ENCODE results near the gene ZNF316. TPM values are rescaled to one million over a fixed set of nuclear protein-coding genes. Genes with fewer than 3 reads are reported as not detected.

ZNF316 gene
- 10 to 100 TPM; 15.7 to 20.8 TPM for total RNA-seq

DNA sequence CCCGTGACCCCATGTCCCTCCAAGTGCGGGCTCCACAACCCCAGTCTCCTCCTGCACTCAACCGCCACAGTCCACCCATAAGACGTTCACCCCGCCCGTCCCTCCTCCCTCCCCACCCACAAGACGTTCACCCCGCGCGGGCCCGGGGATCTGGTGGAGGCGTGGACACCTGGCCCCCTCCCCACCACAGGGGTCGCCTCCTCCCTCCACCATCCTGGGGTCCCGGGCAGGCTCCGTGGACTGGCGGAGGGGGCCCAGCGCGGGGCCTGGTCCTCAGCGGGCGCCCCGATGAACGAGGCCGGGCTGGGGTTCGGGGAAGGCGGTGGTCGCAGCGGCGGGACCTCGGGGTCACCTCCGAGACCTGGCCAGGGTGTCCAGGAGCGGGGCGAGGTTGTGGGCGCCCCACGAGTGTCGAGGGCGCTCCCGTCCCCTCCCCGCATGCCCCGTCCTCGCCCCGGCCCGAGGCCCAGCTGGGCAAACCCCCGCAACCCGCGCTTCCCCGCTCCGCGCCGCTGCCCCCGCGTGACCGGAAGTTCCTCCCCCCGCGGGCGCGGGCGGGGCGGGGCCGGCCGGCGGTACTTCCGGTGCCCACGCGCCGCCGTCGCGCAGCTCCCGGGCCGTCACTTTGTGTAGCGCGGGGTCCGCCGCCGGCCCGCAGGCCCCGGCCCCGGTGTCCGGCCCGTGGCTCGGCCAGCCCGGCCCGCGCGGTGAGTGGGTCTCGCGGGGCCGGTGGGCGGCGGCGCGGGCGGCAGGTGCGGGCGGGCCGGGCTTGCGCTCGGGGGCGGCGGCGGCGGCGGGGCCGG is at the start of gene ZNF316:
Gene ZNF316 (plus strand): TSS at position 578 of the 803 bp plus-strand sequence. CDS start 5,092 bp downstream, outside the sequence.
- intact Hi-C loops (cut with DNase I, micrococcal nuclease): loop anchor here in 1 of 2 experiments (1.0 to 10.0 kb wide), 4 partner anchors 47 to 928 kb away; partner anchors contain the start of genes INTS15, MIOS, ZDHHC4 and ZNF12
- peaks cover 28% of the 10 kb centered on the region for H3K36me3 Mint-ChIP-seq (ENCODE audit: low read depth)
- peak within 1 kb of the TSS; percentile 81 for H3K4me3 Mint-ChIP-seq
- H3K4me1 Mint-ChIP-seq: peaks cover 26% of the 10 kb centered on the region
- peak within 1 kb of the TSS; percentile 84 for H3K27ac Mint-ChIP-seq
- no peaks in the 10 kb centered on the region for H3K27me3 Mint-ChIP-seq
- ChIA-PET POLR2A (no interaction called here), CTCF (interaction anchor here (0.6 kb wide), 1 partner anchor 59 kb away, joined by 3 read pairs; no protein-coding TSS in a partner anchor)
- peak; percentile 48 for ATAC-seq
- peaks cover 3% of the 10 kb centered on the region for H3K9me3 Mint-ChIP-seq (ENCODE audit: low read depth)
- peak; percentile 71 for DNase-seq

DNA sequence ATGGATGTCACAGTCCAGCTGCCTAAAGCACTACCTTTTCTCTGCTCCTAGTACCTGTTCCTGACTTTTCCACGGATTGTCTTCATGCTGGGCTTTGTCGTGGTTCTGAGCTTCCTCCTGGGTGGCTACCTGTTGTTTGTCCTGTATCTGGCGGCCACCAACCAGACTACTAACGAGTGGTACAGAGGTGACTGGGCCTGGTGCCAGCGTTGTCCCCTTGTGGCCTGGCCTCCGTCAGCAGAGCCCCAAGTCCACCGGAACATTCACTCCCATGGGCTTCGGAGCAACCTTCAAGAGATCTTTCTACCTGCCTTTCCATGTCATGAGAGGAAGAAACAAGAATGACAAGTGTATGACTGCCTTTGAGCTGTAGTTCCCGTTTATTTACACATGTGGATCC is 48.6 kb upstream of the ZNF316 start:
- H3K4me3 Mint-ChIP-seq: peak overlapping the region; percentile 27
- H3K27ac Mint-ChIP-seq: no peak overlapping the region
- H3K9me3 Mint-ChIP-seq (ENCODE audit: low read depth): no peaks in the 10 kb centered on the region
- no peaks in the 10 kb centered on the region for H3K27me3 Mint-ChIP-seq
- ATAC-seq: no peak
- H3K4me1 Mint-ChIP-seq: peaks cover 24% of the 10 kb centered on the region
- CTCF ChIA-PET: interaction anchor here (1.2 kb wide), 1 partner anchor 11 kb away, joined by 4 read pairs; the partner anchor contains the start of gene ZDHHC4
- intact Hi-C loops (cut with DNase I, micrococcal nuclease): loop anchor here in 1 of 2 experiments (10.0 kb wide), 1 partner anchor 266 kb away; no protein-coding TSS in a partner anchor
- POLR2A ChIA-PET: no interaction called here
- H3K36me3 Mint-ChIP-seq (ENCODE audit: low read depth): peaks cover 43% of the 10 kb centered on the region
- no peak for DNase-seq

DNA sequence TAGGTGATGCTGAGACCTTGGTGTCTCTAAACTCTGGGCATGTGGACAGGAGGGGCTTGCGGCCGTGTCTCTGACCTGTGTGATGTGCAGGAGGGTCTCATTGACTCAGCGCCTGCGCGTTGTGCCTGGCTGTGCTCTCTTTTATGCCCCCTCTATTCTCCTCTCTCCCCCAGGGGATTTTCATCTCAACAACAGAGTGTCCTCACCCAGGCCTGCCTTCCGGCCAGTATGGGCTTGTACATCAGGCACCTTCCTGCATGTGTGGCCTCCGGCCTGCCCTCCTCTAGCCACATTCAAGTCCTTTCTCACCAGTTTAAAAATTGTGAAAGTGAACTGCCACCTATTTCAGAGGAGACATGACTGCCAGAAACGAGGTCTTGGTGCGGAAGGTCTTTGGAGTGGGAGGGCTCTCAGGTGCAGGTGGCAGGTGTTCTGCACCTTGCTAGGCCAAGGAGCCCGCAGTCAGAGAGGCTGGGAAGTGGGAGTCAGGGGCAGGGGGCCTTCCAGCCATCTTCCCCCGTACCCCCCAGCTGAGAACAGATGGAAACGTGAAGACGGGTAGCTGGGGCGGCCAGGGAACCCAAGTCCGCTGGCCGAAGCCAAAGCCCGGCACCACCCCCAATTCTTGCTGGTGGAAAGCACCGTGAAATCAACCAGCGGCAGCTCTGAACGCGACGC is 47.8 kb upstream of the ZNF316 start:
- intact Hi-C loops (cut with DNase I, micrococcal nuclease): loop anchor here in 1 of 2 experiments (10.0 kb wide), 1 partner anchor 266 kb away; no protein-coding TSS in a partner anchor
- ATAC-seq: no peak
- H3K36me3 Mint-ChIP-seq (ENCODE audit: low read depth): peaks cover 44% of the 10 kb centered on the region
- peaks cover 24% of the 10 kb centered on the region for H3K4me1 Mint-ChIP-seq
- H3K4me3 Mint-ChIP-seq: peak overlapping the region; percentile 60
- POLR2A ChIA-PET: interaction anchor here (0.5 to 1.0 kb wide), 3 partner anchors 11 to 61 kb away, joined by 3 to 8 read pairs (median 3); partner anchors contain the start of gene ZDHHC4
- no peaks in the 10 kb centered on the region for H3K27me3 Mint-ChIP-seq
- DNase-seq: no peak
- no peaks in the 10 kb centered on the region for H3K9me3 Mint-ChIP-seq (ENCODE audit: low read depth)
- no peak overlapping the region for H3K27ac Mint-ChIP-seq
- CTCF ChIA-PET: interaction anchor here (0.6 to 1.6 kb wide), 7 partner anchors 9 to 268 kb away, joined by 3 to 6 read pairs (median 5); no protein-coding TSS in a partner anchor

DNA sequence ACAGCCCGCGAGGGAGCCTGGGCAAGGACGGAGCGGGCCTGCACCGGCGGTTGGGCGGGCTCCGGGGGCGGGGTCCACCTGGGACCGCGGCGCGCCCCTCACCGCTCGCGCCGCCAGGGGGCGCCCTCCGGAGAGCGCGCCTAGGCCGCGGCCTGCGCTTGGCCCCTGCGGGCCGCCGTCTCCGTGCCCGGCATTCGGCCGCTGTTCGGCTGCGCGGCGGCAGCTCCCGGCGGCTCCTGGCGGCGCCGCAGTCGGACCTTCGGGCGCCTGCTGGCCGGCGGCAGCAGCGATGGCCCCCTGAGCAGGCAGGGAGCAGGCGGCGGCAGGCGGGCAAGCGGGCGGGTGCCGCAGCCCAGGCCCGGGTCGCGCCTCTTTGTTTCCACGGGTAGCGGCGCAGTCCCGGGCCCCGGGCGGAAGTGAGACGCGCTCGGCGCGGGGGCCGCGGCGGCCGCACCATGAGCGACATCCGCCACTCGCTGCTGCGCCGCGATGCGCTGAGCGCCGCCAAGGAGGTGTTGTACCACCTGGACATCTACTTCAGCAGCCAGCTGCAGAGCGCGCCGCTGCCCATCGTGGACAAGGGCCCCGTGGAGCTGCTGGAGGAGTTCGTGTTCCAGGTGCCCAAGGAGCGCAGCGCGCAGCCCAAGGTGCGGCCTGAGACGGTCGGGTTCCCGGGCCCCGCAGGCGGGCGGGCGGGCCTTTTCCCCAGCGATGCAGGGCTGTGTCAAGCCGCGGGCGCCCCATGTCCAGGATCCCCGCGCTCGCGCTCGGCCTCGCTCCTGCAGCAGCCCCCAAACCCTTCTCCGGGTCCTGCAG is 47.1 kb upstream of the ZNF316 start, which contains the start of gene INTS15:
Gene INTS15 (plus strand): TSS at position 193 of the 816 bp plus-strand sequence. CDS start 263 bp downstream, at position 456.
- H3K27me3 Mint-ChIP-seq: no peaks in the 10 kb centered on the region
- POLR2A ChIA-PET: interaction anchor here (0.5 to 1.0 kb wide), 3 partner anchors 10 to 62 kb away, joined by 3 to 8 read pairs (median 3); partner anchors contain the start of gene ZDHHC4
- peak within 1 kb of the TSS; percentile 84 for H3K4me3 Mint-ChIP-seq
- DNase-seq: peak; percentile 89
- intact Hi-C loops (cut with DNase I, micrococcal nuclease): loop anchor here (1.0 to 10.0 kb wide), 7 partner anchors 13 to 345 kb away; partner anchors contain the start of genes ZDHHC4 (in 2 of the 2) and ZNF316 (in 1 of the 2)
- peaks cover 40% of the 10 kb centered on the region for H3K36me3 Mint-ChIP-seq (ENCODE audit: low read depth)
- ATAC-seq: peak; percentile 90
- peaks cover 24% of the 10 kb centered on the region for H3K4me1 Mint-ChIP-seq
- CTCF ChIA-PET: interaction anchor here (0.6 to 1.6 kb wide), 10 partner anchors 9 to 268 kb away, joined by 3 to 6 read pairs (median 4); no protein-coding TSS in a partner anchor
- no peaks in the 10 kb centered on the region for H3K9me3 Mint-ChIP-seq (ENCODE audit: low read depth)
- peak within 1 kb of the TSS; percentile 80 for H3K27ac Mint-ChIP-seq

DNA sequence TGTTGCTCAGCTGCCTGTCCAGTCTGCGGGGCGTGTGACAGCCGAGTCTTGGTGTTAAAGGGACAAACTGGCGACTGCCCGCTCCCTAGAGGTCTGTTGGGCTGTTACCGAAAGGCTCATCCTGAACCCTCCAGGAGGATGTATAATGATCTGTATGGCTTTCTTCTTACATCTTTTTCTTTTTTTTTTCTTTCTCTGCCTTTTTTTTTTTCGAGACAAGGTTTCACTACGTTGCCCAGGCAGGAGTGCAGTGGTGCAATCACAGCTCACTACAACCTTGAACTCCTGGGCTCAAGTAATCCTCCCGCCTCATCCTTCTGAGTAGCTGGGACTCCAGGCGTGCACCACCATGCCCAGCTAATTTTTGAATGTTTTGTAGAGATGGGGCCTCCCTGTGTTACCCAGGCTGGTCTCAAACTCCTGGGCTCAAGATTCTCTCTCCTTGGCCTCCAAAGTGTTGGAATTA is 46.4 kb upstream of the ZNF316 start:
- H3K4me3 Mint-ChIP-seq: peak overlapping the region; percentile 84
- no peaks in the 10 kb centered on the region for H3K9me3 Mint-ChIP-seq (ENCODE audit: low read depth)
- intact Hi-C loops (cut with DNase I, micrococcal nuclease): loop anchor here (1.0 to 10.0 kb wide), 6 partner anchors 13 to 344 kb away; partner anchors contain the start of genes ZDHHC4 (in 2 of the 2) and ZNF316 (in 1 of the 2)
- peak overlapping the region; percentile 80 for H3K27ac Mint-ChIP-seq
- POLR2A ChIA-PET: no interaction called here
- ATAC-seq (peak; percentile 10), DNase-seq (no peak)
- peaks cover 24% of the 10 kb centered on the region for H3K4me1 Mint-ChIP-seq
- CTCF ChIA-PET: interaction anchor here (0.7 to 1.6 kb wide), 6 partner anchors 15 to 266 kb away, joined by 3 to 6 read pairs (median 5); no protein-coding TSS in a partner anchor
- H3K27me3 Mint-ChIP-seq: no peaks in the 10 kb centered on the region
- H3K36me3 Mint-ChIP-seq (ENCODE audit: low read depth): peaks cover 37% of the 10 kb centered on the region

DNA sequence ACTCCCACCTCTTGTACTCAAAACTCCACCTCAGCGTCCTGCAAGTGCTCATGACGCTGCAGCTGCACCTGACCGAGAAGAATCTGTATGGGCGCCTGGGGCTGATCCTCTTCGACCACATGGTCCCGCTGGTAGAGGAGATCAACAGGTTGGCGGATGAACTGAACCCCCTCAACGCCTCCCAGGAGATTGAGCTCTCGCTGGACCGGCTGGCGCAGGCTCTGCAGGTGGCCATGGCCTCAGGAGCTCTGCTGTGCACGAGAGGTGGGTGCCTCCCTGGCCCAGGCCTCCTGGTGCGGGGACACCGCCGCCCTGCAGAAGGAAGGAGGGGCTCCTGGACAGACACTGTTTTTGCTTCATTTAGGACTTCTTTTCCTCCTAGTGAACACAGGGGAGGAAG is 37.0 kb upstream of the ZNF316 start:
- CTCF ChIA-PET: no interaction called here
- Mint-ChIP-seq H3K4me3 (no peak overlapping the region), H3K36me3 (ENCODE audit: low read depth) (peaks cover 35% of the 10 kb centered on the region), H3K4me1 (no peaks in the 10 kb centered on the region), H3K27ac (no peak overlapping the region), H3K9me3 (ENCODE audit: low read depth) (no peaks in the 10 kb centered on the region), H3K27me3 (no peaks in the 10 kb centered on the region)
- intact Hi-C loops (cut with DNase I, micrococcal nuclease): no loop called here
- POLR2A ChIA-PET: interaction anchor here (0.6 to 0.9 kb wide), 2 partner anchors 10 to 745 kb away, joined by 3 read pairs; partner anchors contain the start of gene INTS15
- ATAC-seq (no peak), DNase-seq (no peak)

DNA sequence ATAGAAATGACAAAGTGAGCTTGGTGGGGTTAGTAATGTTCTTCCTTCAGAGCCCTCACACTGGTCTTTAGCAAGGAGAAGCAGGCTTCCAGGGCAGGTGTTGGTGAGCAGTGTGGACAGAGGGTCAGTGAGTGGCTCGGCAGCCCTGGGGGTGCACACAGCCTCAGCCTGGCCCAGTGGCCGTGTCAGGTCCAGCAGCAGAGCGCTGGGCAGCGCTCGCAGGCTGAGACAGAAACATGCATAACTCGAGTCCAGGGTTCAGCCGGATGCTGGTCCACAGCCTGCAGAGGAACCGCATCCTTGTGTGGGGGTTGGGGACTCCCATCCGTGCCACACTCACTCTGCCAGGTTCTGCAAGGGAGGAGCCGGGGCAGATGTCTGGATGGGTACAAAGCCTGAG is 32.7 kb upstream of the ZNF316 start:
- no peaks in the 10 kb centered on the region for H3K9me3 Mint-ChIP-seq (ENCODE audit: low read depth)
- intact Hi-C loops (cut with DNase I, micrococcal nuclease): no loop called here
- POLR2A ChIA-PET: no interaction called here
- no peak for DNase-seq
- no peaks in the 10 kb centered on the region for H3K27me3 Mint-ChIP-seq
- ATAC-seq: no peak
- H3K4me3 Mint-ChIP-seq: no peak overlapping the region
- H3K4me1 Mint-ChIP-seq: no peaks in the 10 kb centered on the region
- H3K36me3 Mint-ChIP-seq (ENCODE audit: low read depth): peaks cover 21% of the 10 kb centered on the region
- H3K27ac Mint-ChIP-seq: no peak overlapping the region
- CTCF ChIA-PET: interaction anchor here (0.7 kb wide), 1 partner anchor 15 kb away, joined by 4 read pairs; the partner anchor contains the start of gene INTS15

DNA sequence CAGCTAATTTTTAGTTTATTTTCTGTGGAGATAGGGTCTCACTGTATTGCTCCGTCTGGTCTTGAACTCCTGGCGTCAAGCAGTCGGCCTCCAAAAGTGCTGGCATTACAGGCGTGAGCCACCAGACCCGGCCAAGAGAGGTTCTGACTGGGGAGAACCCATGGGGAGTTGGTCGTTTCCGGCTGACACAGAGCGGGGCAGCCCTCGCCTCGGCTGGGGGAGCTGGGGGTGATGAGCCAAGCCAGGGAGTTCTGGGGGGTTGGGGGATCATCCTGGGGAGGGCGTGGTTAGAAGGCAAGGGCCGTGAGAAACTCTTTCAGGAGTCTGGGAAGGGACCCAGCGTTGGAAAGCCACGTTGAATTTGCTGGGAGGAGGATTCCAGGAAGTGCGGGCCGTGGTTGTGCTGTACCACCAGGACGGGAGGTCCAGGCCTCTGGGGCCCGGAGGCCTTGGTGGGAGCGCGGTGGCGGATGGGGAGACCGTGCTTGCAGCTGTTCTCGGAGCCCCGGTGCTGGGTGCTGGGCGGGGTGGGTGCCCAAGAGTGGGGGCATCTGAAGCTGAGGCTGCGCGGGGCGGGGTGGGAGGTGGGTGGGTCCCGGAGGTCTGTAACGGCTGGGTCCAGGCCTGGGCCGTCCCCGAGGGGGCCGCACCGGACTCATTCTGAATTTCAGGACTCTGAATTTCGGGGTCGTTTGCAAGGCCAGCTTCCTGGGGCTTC is 30.1 kb upstream of the ZNF316 start:
- Mint-ChIP-seq H3K9me3 (ENCODE audit: low read depth) (no peaks in the 10 kb centered on the region), H3K36me3 (ENCODE audit: low read depth) (peaks cover 14% of the 10 kb centered on the region), H3K4me3 (no peak overlapping the region), H3K27ac (no peak overlapping the region), H3K27me3 (no peaks in the 10 kb centered on the region), H3K4me1 (no peaks in the 10 kb centered on the region)
- DNase-seq (no peak), ATAC-seq (no peak)
- ChIA-PET CTCF (no interaction called here), POLR2A (no interaction called here)
- intact Hi-C loops (cut with DNase I, micrococcal nuclease): no loop called here

DNA sequence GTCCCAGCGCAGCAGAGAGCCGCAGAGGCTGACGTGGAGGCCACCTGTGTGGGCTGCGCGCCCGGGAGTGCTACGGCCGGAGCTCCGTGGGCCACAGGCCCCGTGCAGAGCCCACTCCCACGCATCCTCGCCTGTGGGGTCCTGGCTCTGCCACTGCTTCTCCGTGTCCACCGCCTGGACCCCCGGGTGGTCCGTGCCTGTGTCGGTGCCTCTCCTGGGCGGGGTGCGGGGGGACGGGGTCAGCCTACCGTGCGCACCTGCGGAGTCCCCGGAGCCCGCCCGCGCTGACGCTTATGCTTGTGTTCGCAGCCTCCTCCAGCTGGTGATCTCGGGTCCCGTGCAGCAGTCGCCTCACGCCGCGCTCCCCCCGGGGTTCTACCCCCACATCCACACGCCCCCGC is 29.5 kb upstream of the ZNF316 start:
- CTCF ChIA-PET: no interaction called here
- Mint-ChIP-seq H3K9me3 (ENCODE audit: low read depth) (no peaks in the 10 kb centered on the region), H3K4me1 (no peaks in the 10 kb centered on the region), H3K27me3 (no peaks in the 10 kb centered on the region), H3K36me3 (ENCODE audit: low read depth) (peaks cover 12% of the 10 kb centered on the region), H3K27ac (no peak overlapping the region), H3K4me3 (no peak overlapping the region)
- ATAC-seq (no peak), DNase-seq (no peak)
- intact Hi-C loops (cut with DNase I, micrococcal nuclease): no loop called here
- POLR2A ChIA-PET: no interaction called here

DNA sequence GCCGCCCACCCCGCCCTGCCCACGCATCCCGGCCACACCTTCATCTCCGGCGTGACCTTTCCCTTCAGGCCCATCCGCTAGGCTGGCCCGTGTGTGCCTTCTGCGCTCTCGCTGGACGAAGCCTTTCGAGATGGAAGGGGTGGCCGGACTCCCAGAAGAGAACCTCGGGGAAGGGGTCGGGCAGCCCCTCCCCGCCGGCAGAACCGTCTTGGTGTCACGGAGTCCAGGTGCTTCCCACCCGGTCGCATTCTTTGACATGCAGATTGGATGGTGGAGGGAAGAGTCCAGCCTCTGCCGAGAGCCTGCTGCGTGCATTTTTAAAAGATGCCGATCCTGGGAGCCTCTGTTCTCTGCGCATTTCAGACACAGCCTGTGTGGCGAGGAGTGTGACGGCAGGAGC is 29.0 kb upstream of the ZNF316 start:
- ATAC-seq: no peak
- no peaks in the 10 kb centered on the region for H3K27me3 Mint-ChIP-seq
- H3K36me3 Mint-ChIP-seq (ENCODE audit: low read depth): peaks cover 11% of the 10 kb centered on the region
- intact Hi-C loops (cut with DNase I, micrococcal nuclease): no loop called here
- no peak for DNase-seq
- no peak overlapping the region for H3K4me3 Mint-ChIP-seq
- H3K9me3 Mint-ChIP-seq (ENCODE audit: low read depth): no peaks in the 10 kb centered on the region
- no peak overlapping the region for H3K27ac Mint-ChIP-seq
- ChIA-PET CTCF (no interaction called here), POLR2A (interaction anchor here (0.6 kb wide), 2 partner anchors 11 to 309 kb away, joined by 3 to 4 read pairs; no protein-coding TSS in a partner anchor)
- H3K4me1 Mint-ChIP-seq: no peaks in the 10 kb centered on the region
